Parathyroid adenoma (tissue), 2 donors: ENCODE results near the gene PJA2.
"Not testable (repeated sequence)": the region's sequence is repeated elsewhere in the genome, so short reads cannot be mapped to it uniquely, and the experiment has no call there.

Source experiments
- H2AFZ ChIP-seq: fragments of 300-600 bp; sonication (generic); one replicate; pipeline ENCODE4 v1.7.0; 2017; ENCODE audit warnings: antibody characterized with exemption, mild to moderate bottlenecking
- H3K27ac ChIP-seq: fragments of 300-600 bp; sonication (generic); one replicate; pipeline ENCODE4 v1.7.0; 2017
- H3K27me3 ChIP-seq: fragments of 300-600 bp; sonication (generic); one replicate; pipeline ENCODE4 v1.7.0; 2017; ENCODE audit warnings: low read length; ENCODE audit not compliant: control insufficient read depth, insufficient read depth
- H3K36me3 ChIP-seq: fragments of 300-600 bp; sonication (generic); one replicate; pipeline ENCODE4 v1.7.0; 2017; ENCODE audit warnings: low read length; ENCODE audit not compliant: control insufficient read depth, insufficient read depth
- H3K4me1 ChIP-seq: fragments of 300-600 bp; sonication (generic); one replicate; pipeline ENCODE4 v1.7.0; 2017; ENCODE audit warnings: control low read depth
- H3K4me2 ChIP-seq: fragments of 300-600 bp; sonication (generic); one replicate; pipeline ENCODE4 v1.7.0; 2017; ENCODE audit warnings: low read length
- H3K4me3 ChIP-seq: fragments of 300-600 bp; sonication (generic); one replicate; pipeline ENCODE4 v1.7.0; 2017; ENCODE audit warnings: low read depth, low read length
- H3K79me2 ChIP-seq: fragments of 300-600 bp; sonication (generic); one replicate; pipeline ENCODE4 v1.7.0; 2017; ENCODE audit warnings: control low read depth
- H3K9ac ChIP-seq: fragments of 300-600 bp; sonication (generic); one replicate; pipeline ENCODE4 v1.7.0; 2017; ENCODE audit warnings: mild to moderate bottlenecking
- H3K9me3 ChIP-seq: fragments of 300-600 bp; sonication (generic); one replicate; pipeline ENCODE4 v1.7.0; 2017; ENCODE audit warnings: low read length; ENCODE audit not compliant: control insufficient read depth
- CTCF ChIP-seq: fragments of 300-600 bp; sonication (generic); IDR thresholded peaks from one replicate; pipeline ENCODE4 v1.7.0; 2017; ENCODE audit warnings: antibody characterized with exemption, mild to moderate bottlenecking
- donor health status: primary hyperparathyroidism.

The PJA2 gene

GRCh38 chr5:109290231-109290630 is 119.5 kb downstream of the PJA2 start:
- Histone ChIP-seq H2AFZ (no peak overlapping the region), H3K4me2 (no peak overlapping the region), H3K4me1 (no peaks in the 10 kb centered on the region), H3K36me3 (no peaks in the 10 kb centered on the region), H3K9ac (no peak overlapping the region), H3K9me3 (no peaks in the 10 kb centered on the region), H3K4me3 (no peak overlapping the region), H3K27me3 (no peaks in the 10 kb centered on the region), H3K79me2 (no peaks in the 10 kb centered on the region), H3K27ac (no peak overlapping the region)
- no peak for TF ChIP-seq CTCF

- H3K36me3 ChIP-seq, H3K9ac ChIP-seq, H2AFZ ChIP-seq, H3K4me2 ChIP-seq, H3K27ac ChIP-seq, H3K4me3 ChIP-seq, H3K27me3 ChIP-seq, H3K9me3 ChIP-seq, H3K4me1 ChIP-seq, H3K79me2 ChIP-seq: not testable (repeated sequence)
Observed at GRCh38 chr5:109286628-109287027, 123.1 kb downstream of the PJA2 start.
